HepG2 (cell line): ENCODE measurements around the gene HOMEZ. TPM values are rescaled to one million over a fixed set of nuclear protein-coding genes. Genes with fewer than 3 reads are reported as not detected.

Experiments used
- CBX1 ChIP-seq: IDR thresholded peaks from one replicate; pipeline ENCODE4 v1.6.1; 2016; ENCODE audit warnings: antibody characterized with exemption, low read depth
- ELF4 ChIP-seq: sonication (generic); formaldehyde crosslinking; IDR thresholded peaks from 2 replicates; pipeline ENCODE4 v1.5.0; 2020; ENCODE audit warnings: missing genetic modification reagents, mild to moderate bottlenecking, moderate library complexity, borderline replicate concordance
- FOXO1 ChIP-seq: sonication (generic); formaldehyde crosslinking; IDR thresholded peaks from 2 replicates; pipeline ENCODE4 v1.4.0; 2020; ENCODE audit warnings: missing genetic modification reagents
- GZF1 ChIP-seq: sonication (generic); formaldehyde crosslinking; IDR thresholded peaks from 2 replicates; pipeline ENCODE4 v1.5.1; 2020; ENCODE audit warnings: mild to moderate bottlenecking, missing genetic modification reagents
- IRX3 ChIP-seq: sonication (generic); formaldehyde crosslinking; IDR thresholded peaks from 2 replicates; pipeline ENCODE4 v1.8.1; 2023; ENCODE audit warnings: mild to moderate bottlenecking, low read depth, missing genetic modification reagents, borderline replicate concordance
- MATR3 ChIP-seq: sonication (generic); formaldehyde crosslinking; IDR thresholded peaks from 2 replicates; pipeline ENCODE4 v1.4.0; 2020; ENCODE audit warnings: missing genetic modification reagents
- NFKBIZ ChIP-seq: IDR thresholded peaks from 2 replicates; pipeline ENCODE4 v1.6.1; 2018; ENCODE audit warnings: missing genetic modification reagents, missing compliant biosample characterization
- NR3C1 ChIP-seq: sonication (generic); formaldehyde crosslinking; IDR thresholded peaks from 2 replicates; pipeline ENCODE4 v1.4.0; 2020; ENCODE audit warnings: missing genetic modification reagents
- SIN3A ChIP-seq: IDR thresholded peaks from 2 replicates; pipeline ENCODE4 v1.6.1; 2011; ENCODE audit warnings: low read depth, mild to moderate bottlenecking, control low read depth, low read length, borderline replicate concordance
- SNAPC5 ChIP-seq: sonication (generic); formaldehyde crosslinking; IDR thresholded peaks from 2 replicates; pipeline ENCODE4 v1.8.1; 2023; ENCODE audit warnings: mild to moderate bottlenecking, missing genetic modification reagents, borderline replicate concordance
- SOX13 ChIP-seq, 3 experiments: fragments of 450-650 bp in 1 of 3; sonication (generic) in 1 of 3; formaldehyde crosslinking in 1 of 3; IDR thresholded peaks in 2 of 3; conservative IDR thresholded peaks in 1 of 3; 2 replicates each; pipeline versions ENCODE4 v1.5.0 to v1.6.1; 2016 to 2020; ENCODE audit warnings: antibody characterized with exemption in 1 of 3, mild to moderate bottlenecking in 1 of 3, missing compliant biosample characterization in 1 of 3, missing genetic modification reagents in 1 of 3, moderate library complexity in 1 of 3
- STAG1 ChIP-seq: sonication (generic); formaldehyde crosslinking; IDR thresholded peaks from 2 replicates; pipeline ENCODE4 v1.4.0; 2020; ENCODE audit warnings: missing genetic modification reagents
- TAF1 ChIP-seq: sonication (generic); formaldehyde crosslinking; IDR thresholded peaks from 2 replicates; pipeline ENCODE4 v1.4.0; 2020; ENCODE audit warnings: missing genetic modification reagents
- THAP9 ChIP-seq: sonication (generic); formaldehyde crosslinking; IDR thresholded peaks from 2 replicates; pipeline ENCODE4; 2020; ENCODE audit warnings: missing genetic modification reagents, mild to moderate bottlenecking, borderline replicate concordance
- TRIM22 ChIP-seq: fragments of 450-650 bp; IDR thresholded peaks from 2 replicates; pipeline ENCODE4 v1.6.1; 2017
- WIZ ChIP-seq: sonication (generic); formaldehyde crosslinking; IDR thresholded peaks from 2 replicates; pipeline ENCODE4 v1.5.1; 2020; ENCODE audit warnings: mild to moderate bottlenecking, missing genetic modification reagents
- ZNF253 ChIP-seq: sonication (generic); formaldehyde crosslinking; IDR thresholded peaks from 2 replicates; pipeline ENCODE4 v1.8.0; 2022; ENCODE audit warnings: mild to moderate bottlenecking, missing genetic modification reagents, borderline replicate concordance
- ZNF530 ChIP-seq: sonication (generic); formaldehyde crosslinking; IDR thresholded peaks from 2 replicates; pipeline ENCODE4 v1.5.0; 2020; ENCODE audit warnings: low read depth, mild to moderate bottlenecking, missing genetic modification reagents
- ZNF605 ChIP-seq: sonication (generic); formaldehyde crosslinking; IDR thresholded peaks from 2 replicates; pipeline ENCODE4 v1.8.0; 2022; ENCODE audit warnings: mild to moderate bottlenecking, missing genetic modification reagents
- ZNF616 ChIP-seq: sonication (generic); formaldehyde crosslinking; IDR thresholded peaks from 2 replicates; pipeline ENCODE4 v1.5.0; 2020; ENCODE audit warnings: low read depth, mild to moderate bottlenecking, missing genetic modification reagents
- ZNF709 ChIP-seq: sonication (generic); formaldehyde crosslinking; IDR thresholded peaks from 2 replicates; pipeline ENCODE4 v1.5.0; 2020; ENCODE audit warnings: mild to moderate bottlenecking, missing genetic modification reagents
- ZNF720 ChIP-seq: sonication (generic); formaldehyde crosslinking; IDR thresholded peaks from 2 replicates; pipeline ENCODE4 v1.4.0; 2020; ENCODE audit warnings: missing genetic modification reagents
- ZNF747 ChIP-seq: sonication (generic); formaldehyde crosslinking; IDR thresholded peaks from 2 replicates; pipeline ENCODE4 v1.8.1; 2023; ENCODE audit warnings: missing genetic modification reagents, mild to moderate bottlenecking, borderline replicate concordance
- ZNF776 ChIP-seq: sonication (generic); formaldehyde crosslinking; IDR thresholded peaks from 2 replicates; pipeline ENCODE4 v1.4.0; 2020; ENCODE audit warnings: mild to moderate bottlenecking, missing genetic modification reagents
- ZSCAN20 ChIP-seq: sonication (generic); formaldehyde crosslinking; IDR thresholded peaks from 2 replicates; pipeline ENCODE4 v1.4.0; 2020; ENCODE audit warnings: missing genetic modification reagents, mild to moderate bottlenecking, borderline replicate concordance
- polyA plus RNA-seq, 8 experiments: library from polyadenylated mRNA; depleted of rRNA in 3 of 8; stranded (reverse) in 7 of 8; unstranded in 1 of 8; fragments of >200 nt; fragmentation: Illumina TruSeq in 4 of 8; extraction: Trizol in 4 of 8; gene quantifications; 2 replicates each; pipeline versions ENCODE4 v1.2.1 to v1.2.3, GENCODE V29; 2011 to 2016; ENCODE audit warnings: low read depth in 4 of 8, missing spikeins in 1 of 8, mixed read lengths in 1 of 8; ENCODE audit not compliant: insufficient read depth in 1 of 8
- total RNA-seq, 5 experiments: library from RNA; depleted of rRNA; stranded (reverse); fragments of >200 nt; fragmentation: Illumina TruSeq; extraction: Trizol; gene quantifications; 2 replicates each; pipeline ENCODE4 v1.2.3, GENCODE V29; 2016; ENCODE audit warnings: low read depth in 1 of 5

HOMEZ gene
- total and polyA plus RNA-seq, 2 of the 13 experiments (the other 11 are each of a cell fraction or from before 2014, with no cell fraction given), result 14.5 to 31.8 TPM

GRCh38 chr14:23301288-23301968 is 15.5 kb upstream of the HOMEZ start (continued):
- TF ChIP-seq ZNF776 (CRISPR knock-in tag) (no peak; the same call in 1 of the 2 replicates), THAP9 (CRISPR knock-in tag) (no peak; the same call in 1 of the 2 replicates), ZNF530 (CRISPR knock-in tag) (no peak), ZNF720 (CRISPR knock-in tag) (0 out of 2 replicates have a peak, but pooled peaks have one; percentile 61), SOX13 (IDR thresholded peaks at IDR 0.05) (peak; percentile 77; the same call in 1 of the 2 replicates), SOX13 (CRISPR knock-in tag; conservative IDR thresholded peaks at IDR 0.05 in 1 of 2, IDR thresholded peaks at IDR 0.05 in 1 of 2) (peak in 1 of 2 experiments; percentile 76; a peak in 1 of 4 replicates), NFKBIZ (0 out of 2 replicates have a peak, but pooled peaks have one; percentile 52), FOXO1 (peak; percentile 97), ZNF605 (CRISPR knock-in tag) (no peak), GZF1 (CRISPR knock-in tag) (no peak), ELF4 (no peak), SIN3A (peak; percentile 94; the same call in 1 of the 2 replicates), ZNF747 (CRISPR knock-in tag) (peak; percentile 90; the same call in 1 of the 2 replicates), ZSCAN20 (no peak; the same call in 1 of the 2 replicates), WIZ (CRISPR knock-in tag) (peak; percentile 39; the same call in 1 of the 2 replicates), ZNF616 (CRISPR knock-in tag) (no peak; the same call in 1 of the 2 replicates), IRX3 (CRISPR knock-in tag) (peak; percentile 62; the same call in 1 of the 2 replicates), SNAPC5 (peak; percentile 94; the same call in 1 of the 2 replicates), CBX1 (peak; percentile 89), STAG1 (CRISPR knock-in tag) (peak; percentile 50), NR3C1 (CRISPR knock-in tag) (peak; percentile 93), TAF1 (CRISPR knock-in tag) (peak; percentile 62), TRIM22 (no peak), MATR3 (CRISPR knock-in tag) (peak; percentile 81; the same call in 1 of the 2 replicates), ZNF253 (CRISPR knock-in tag) (peak; percentile 87; the same call in 1 of the 2 replicates), ZNF709 (no peak; the same call in 1 of the 2 replicates)
